ENCODE measurements around the gene CT47C1. TPM values are rescaled to one million over a fixed set of nuclear protein-coding genes. Genes with fewer than 3 reads are reported as not detected.

Gene CT47C1
- total RNA-seq, 1 experiment from 2014 or later, result not detected

GRCh38 chrX:119030990-119031389, 41.8 kb upstream of the CT47C1 start:
- intact Hi-C loops (cut with micrococcal nuclease; ENCODE audit: unreplicated experiment), result no loop called here
- peak overlapping the region; percentile 20; the same call in 1 of the 2 replicates for H3K27ac ChIP-seq (ENCODE audit: low read length)
- no peak for DNase-seq (ENCODE audit: low read depth, low spot score)
- ATAC-seq, result no peak
- POLR2A ChIA-PET, result no interaction called here
- no peak overlapping the region for H3K4me3 ChIP-seq (ENCODE audit: low read depth in 2 of 2, low read length in 2 of 2)
- TF ChIP-seq TCF7L2 (IDR thresholded peaks at IDR 0.05; ENCODE audit: low read depth, low read length), result no peak
- TF ChIP-seq, protein P1, sequence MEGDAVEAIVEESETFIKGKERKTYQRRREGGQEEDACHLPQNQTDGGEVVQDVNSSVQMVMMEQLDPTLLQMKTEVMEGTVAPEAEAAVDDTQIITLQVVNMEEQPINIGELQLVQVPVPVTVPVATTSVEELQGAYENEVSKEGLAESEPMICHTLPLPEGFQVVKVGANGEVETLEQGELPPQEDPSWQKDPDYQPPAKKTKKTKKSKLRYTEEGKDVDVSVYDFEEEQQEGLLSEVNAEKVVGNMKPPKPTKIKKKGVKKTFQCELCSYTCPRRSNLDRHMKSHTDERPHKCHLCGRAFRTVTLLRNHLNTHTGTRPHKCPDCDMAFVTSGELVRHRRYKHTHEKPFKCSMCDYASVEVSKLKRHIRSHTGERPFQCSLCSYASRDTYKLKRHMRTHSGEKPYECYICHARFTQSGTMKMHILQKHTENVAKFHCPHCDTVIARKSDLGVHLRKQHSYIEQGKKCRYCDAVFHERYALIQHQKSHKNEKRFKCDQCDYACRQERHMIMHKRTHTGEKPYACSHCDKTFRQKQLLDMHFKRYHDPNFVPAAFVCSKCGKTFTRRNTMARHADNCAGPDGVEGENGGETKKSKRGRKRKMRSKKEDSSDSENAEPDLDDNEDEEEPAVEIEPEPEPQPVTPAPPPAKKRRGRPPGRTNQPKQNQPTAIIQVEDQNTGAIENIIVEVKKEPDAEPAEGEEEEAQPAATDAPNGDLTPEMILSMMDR (IDR thresholded peaks at IDR 0.05), result no peak
- TF ChIP-seq SIN3A (IDR thresholded peaks at IDR 0.05; ENCODE audit: borderline replicate concordance, insufficient read depth, low read depth, low read length), result no peak
- TF ChIP-seq, protein P2, sequence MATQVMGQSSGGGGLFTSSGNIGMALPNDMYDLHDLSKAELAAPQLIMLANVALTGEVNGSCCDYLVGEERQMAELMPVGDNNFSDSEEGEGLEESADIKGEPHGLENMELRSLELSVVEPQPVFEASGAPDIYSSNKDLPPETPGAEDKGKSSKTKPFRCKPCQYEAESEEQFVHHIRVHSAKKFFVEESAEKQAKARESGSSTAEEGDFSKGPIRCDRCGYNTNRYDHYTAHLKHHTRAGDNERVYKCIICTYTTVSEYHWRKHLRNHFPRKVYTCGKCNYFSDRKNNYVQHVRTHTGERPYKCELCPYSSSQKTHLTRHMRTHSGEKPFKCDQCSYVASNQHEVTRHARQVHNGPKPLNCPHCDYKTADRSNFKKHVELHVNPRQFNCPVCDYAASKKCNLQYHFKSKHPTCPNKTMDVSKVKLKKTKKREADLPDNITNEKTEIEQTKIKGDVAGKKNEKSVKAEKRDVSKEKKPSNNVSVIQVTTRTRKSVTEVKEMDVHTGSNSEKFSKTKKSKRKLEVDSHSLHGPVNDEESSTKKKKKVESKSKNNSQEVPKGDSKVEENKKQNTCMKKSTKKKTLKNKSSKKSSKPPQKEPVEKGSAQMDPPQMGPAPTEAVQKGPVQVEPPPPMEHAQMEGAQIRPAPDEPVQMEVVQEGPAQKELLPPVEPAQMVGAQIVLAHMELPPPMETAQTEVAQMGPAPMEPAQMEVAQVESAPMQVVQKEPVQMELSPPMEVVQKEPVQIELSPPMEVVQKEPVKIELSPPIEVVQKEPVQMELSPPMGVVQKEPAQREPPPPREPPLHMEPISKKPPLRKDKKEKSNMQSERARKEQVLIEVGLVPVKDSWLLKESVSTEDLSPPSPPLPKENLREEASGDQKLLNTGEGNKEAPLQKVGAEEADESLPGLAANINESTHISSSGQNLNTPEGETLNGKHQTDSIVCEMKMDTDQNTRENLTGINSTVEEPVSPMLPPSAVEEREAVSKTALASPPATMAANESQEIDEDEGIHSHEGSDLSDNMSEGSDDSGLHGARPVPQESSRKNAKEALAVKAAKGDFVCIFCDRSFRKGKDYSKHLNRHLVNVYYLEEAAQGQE (IDR thresholded peaks at IDR 0.05; ENCODE audit: insufficient read depth in 1 of 2, low read depth in 2 of 2, low read length in 1 of 2), result no peak
- no peak for TF ChIP-seq POLR2AphosphoS5 (IDR thresholded peaks at IDR 0.05; ENCODE audit: low read depth, low read length)
- in situ Hi-C loops (cut with HindIII; ENCODE audit: low pct_unique_long_range_greater_than_20kb, low sequenced_read_pairs), result no loop called here
- CTCF ChIA-PET, result no interaction called here
- no TSS peak for BruUV-seq (replicated peaks)
- no peaks in the 10 kb centered on the region for H3K27me3 ChIP-seq (ENCODE audit: control insufficient read depth, insufficient read depth, low read length)
- H3K4me1 ChIP-seq (ENCODE audit: control insufficient read depth, insufficient read depth, low read length), result no peaks in the 10 kb centered on the region; the same call in 1 of the 2 replicates
- no peaks in the 10 kb centered on the region for H3K9me3 ChIP-seq (ENCODE audit: control insufficient read depth, insufficient read depth, low read depth, low read length)
- H3K36me3 ChIP-seq (ENCODE audit: control insufficient read depth, insufficient read depth, low read length), result no peaks in the 10 kb centered on the region

DNA sequence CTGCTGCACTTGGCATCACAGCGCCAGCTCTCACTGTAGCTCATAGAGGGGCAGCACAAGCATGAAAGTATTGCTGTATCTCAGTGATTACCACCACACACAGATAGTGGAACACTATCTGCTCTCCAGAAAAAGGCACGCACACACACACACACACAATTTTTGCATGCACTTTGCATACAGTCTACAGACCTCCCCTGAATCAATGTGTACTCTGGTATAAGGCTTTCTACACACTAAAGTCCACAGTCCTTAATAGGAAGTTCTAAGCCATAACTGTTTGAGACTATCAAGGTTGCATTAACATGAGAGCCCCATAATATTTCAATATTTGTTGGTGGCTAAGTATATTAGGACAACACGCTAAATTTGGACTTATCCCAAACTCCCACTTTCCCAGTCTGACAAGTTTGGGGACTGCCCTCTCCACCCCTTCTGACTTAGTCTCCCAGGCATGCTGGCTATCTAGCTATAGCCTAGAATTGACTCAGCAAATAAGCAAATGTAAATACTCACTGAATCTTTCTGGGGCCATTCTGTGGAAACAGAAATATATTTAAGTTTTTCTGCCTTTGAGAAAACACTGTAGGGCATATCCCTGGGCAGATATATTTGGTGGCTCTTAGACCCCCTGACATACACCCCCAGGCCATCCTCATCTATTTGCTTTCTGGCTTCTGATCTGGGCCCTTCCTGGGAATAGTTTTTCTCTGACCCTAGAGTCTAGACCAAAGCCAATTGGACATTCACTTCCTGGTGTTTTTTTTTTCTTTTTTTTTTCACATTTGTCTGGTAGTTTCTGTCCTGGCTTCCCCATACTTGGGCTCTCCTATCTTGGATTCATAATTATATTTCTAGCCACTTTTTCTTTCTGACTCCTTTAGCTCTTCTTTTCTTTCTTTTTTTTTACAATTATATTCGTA, 36.4 kb upstream of the CT47C1 start:
- CTCF ChIA-PET, result no interaction called here
- BruUV-seq (replicated peaks), result no TSS peak
- in situ Hi-C loops (cut with HindIII; ENCODE audit: low pct_unique_long_range_greater_than_20kb, low sequenced_read_pairs), result no loop called here
- POLR2A ChIA-PET, result no interaction called here
- ATAC-seq (no peak), DNase-seq (ENCODE audit: low read depth, low spot score) (no peak)
- no peaks in the 10 kb centered on the region for H3K9me3 ChIP-seq (ENCODE audit: control insufficient read depth, insufficient read depth, low read depth, low read length)
- H3K27ac ChIP-seq (ENCODE audit: low read length), result no peak overlapping the region
- H3K36me3 ChIP-seq (ENCODE audit: control insufficient read depth, insufficient read depth, low read length), result no peaks in the 10 kb centered on the region
- TF ChIP-seq SIN3A (IDR thresholded peaks at IDR 0.05; ENCODE audit: borderline replicate concordance, insufficient read depth, low read depth, low read length) (no peak), POLR2AphosphoS5 (IDR thresholded peaks at IDR 0.05; ENCODE audit: low read depth, low read length) (no peak), TCF7L2 (IDR thresholded peaks at IDR 0.05; ENCODE audit: low read depth, low read length) (no peak)
- TF ChIP-seq, protein P2 (IDR thresholded peaks at IDR 0.05; ENCODE audit: insufficient read depth in 1 of 2, low read depth in 2 of 2, low read length in 1 of 2), result no peak
- TF ChIP-seq, protein P1 (IDR thresholded peaks at IDR 0.05), result no peak
- intact Hi-C loops (cut with micrococcal nuclease; ENCODE audit: unreplicated experiment), result no loop called here
- H3K4me3 ChIP-seq (ENCODE audit: low read depth in 2 of 2, low read length in 2 of 2), result no peak overlapping the region
- H3K4me1 ChIP-seq (ENCODE audit: control insufficient read depth, insufficient read depth, low read length), result peaks cover 17% of the 10 kb centered on the region
- H3K27me3 ChIP-seq (ENCODE audit: control insufficient read depth, insufficient read depth, low read length), result no peaks in the 10 kb centered on the region
